NCI-H226 (cell line): ENCODE data around the gene LCN9.

Experiments
- DNase-seq: peaks from one replicate; pipeline ENCODE4 v3.0.0-alpha.2; 2015

LCN9 gene

GRCh38 chr9:135701067-135701958, 38.2 kb downstream of the LCN9 start:
- no peak for DNase-seq

GRCh38 chr9:135701959-135702721, 39.0 kb downstream of the LCN9 start, which contains the start of gene KCNT1:
KCNT1 (plus strand) TSS chr9:135702185; CDS start chr9:135702259, 74 bp downstream.
- peak; percentile 39 for DNase-seq

GRCh38 chr9:135703726-135704125, 40.6 kb downstream of the LCN9 start:
- no peak for DNase-seq

- no peak for DNase-seq
Measured at GRCh38 chr9:135704483-135704882, 41.4 kb downstream of the LCN9 start.

GRCh38 chr9:135705376-135705775, 42.3 kb downstream of the LCN9 start:
- DNase-seq: no peak

- DNase-seq: no peak
Measured at GRCh38 chr9:135706288-135706687, 43.2 kb downstream of the LCN9 start.

- no peak for DNase-seq
Measured at GRCh38 chr9:135707252-135708138, 44.4 kb downstream of the LCN9 start.

- no peak for DNase-seq
Measured at GRCh38 chr9:135708164-135708563, 45.1 kb downstream of the LCN9 start.

GRCh38 chr9:135711391-135711790, 48.3 kb downstream of the LCN9 start:
- DNase-seq: no peak

GRCh38 chr9:135711881-135712280, 48.8 kb downstream of the LCN9 start:
- DNase-seq: no peak

- DNase-seq: no peak
Measured at GRCh38 chr9:135712613-135713295, 49.6 kb downstream of the LCN9 start.

- DNase-seq: no peak
Measured at GRCh38 chr9:135714242-135715055, 51.3 kb downstream of the LCN9 start.

- no peak for DNase-seq
Measured at GRCh38 chr9:135715056-135715595, 52.0 kb downstream of the LCN9 start.

GRCh38 chr9:135716045-135716444, 52.9 kb downstream of the LCN9 start:
- DNase-seq: no peak
